ENCODE data around the gene CRYL1.

CRYL1 gene

GRCh38 chr13:20378721-20379120, 146.9 kb downstream of the CRYL1 start:
- FAIRE-seq = no peak
- TF ChIP-seq CTCF (IDR thresholded peaks at IDR 0.05; ENCODE audit: insufficient read depth, missing control alignments) = no peak

DNA sequence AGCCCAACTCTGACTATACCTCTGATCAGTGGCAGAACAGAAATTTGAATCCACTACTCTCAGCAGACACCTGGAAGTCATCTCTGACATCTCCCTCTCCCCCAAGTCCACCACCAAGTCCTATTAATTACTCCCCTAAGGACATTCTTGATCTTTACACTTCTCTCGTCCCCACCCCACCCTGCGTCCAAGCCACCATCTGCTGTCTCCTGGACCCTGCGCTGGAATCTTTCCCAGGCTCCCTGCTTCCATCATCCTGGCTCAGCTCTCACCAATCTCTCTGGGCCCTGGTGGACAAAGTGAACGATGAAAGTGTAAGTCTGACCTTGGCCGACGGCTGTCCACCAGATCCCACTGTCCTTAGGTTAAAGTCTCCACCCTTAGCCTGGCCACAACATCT, 147.9 kb downstream of the CRYL1 start:
- no peak for TF ChIP-seq CTCF (IDR thresholded peaks at IDR 0.05; ENCODE audit: insufficient read depth, missing control alignments)
- DNase-seq (ENCODE audit: insufficient read length, low spot score) (no peak), FAIRE-seq (no peak)

More at GRCh38 chr13:20378721-20379120, 146.9 kb downstream of the CRYL1 start:
- DNase-seq (ENCODE audit: insufficient read length, low spot score) = no peak

DNA sequence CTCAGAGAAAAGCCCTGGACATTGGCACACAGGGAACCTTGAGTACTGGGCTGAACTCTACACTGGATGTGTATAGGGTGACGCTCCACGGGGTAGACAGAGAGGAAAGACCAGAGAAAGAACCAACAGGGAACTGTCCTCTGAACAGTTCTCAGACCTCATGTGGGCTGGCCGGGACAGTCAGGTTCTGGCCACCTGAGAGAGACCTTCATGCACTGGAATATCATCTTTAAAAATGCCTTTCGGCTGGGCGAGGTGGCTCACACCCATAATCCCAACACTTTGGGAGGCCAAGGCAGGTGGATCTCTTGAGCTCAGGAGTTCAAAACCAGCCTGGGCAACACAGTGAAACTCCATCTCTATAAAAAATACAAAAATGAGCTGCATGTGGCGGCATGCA, 149.8 kb downstream of the CRYL1 start:
- FAIRE-seq (no peak), DNase-seq (ENCODE audit: insufficient read length, low spot score) (no peak)
- no peak for TF ChIP-seq CTCF (IDR thresholded peaks at IDR 0.05; ENCODE audit: insufficient read depth, missing control alignments)

GRCh38 chr13:20373861-20374260, 151.8 kb downstream of the CRYL1 start:
- TF ChIP-seq CTCF (IDR thresholded peaks at IDR 0.05; ENCODE audit: insufficient read depth, missing control alignments) = no peak
- no peak for DNase-seq (ENCODE audit: insufficient read length, low spot score)
- no peak for FAIRE-seq

GRCh38 chr13:20371825-20372224, 153.8 kb downstream of the CRYL1 start:
- DNase-seq (ENCODE audit: insufficient read length, low spot score) = no peak
- TF ChIP-seq CTCF (IDR thresholded peaks at IDR 0.05; ENCODE audit: insufficient read depth, missing control alignments) = no peak
- no peak for FAIRE-seq

- no peak for TF ChIP-seq CTCF (IDR thresholded peaks at IDR 0.05; ENCODE audit: insufficient read depth, missing control alignments)
- DNase-seq (ENCODE audit: insufficient read length, low spot score) = no peak
- no peak for FAIRE-seq
Measured at GRCh38 chr13:20370815-20371421, 154.7 kb downstream of the CRYL1 start.

- no peak for TF ChIP-seq CTCF (IDR thresholded peaks at IDR 0.05; ENCODE audit: insufficient read depth, missing control alignments)
- DNase-seq (ENCODE audit: insufficient read length, low spot score) = no peak
- no peak for FAIRE-seq
Measured at GRCh38 chr13:20369886-20370361, 155.7 kb downstream of the CRYL1 start.

Data from D721Med (cell line).